K562 (cell line): ENCODE results near the gene BTG2. TPM values are rescaled to one million over a fixed set of nuclear protein-coding genes. Genes with fewer than 3 reads are reported as not detected.
A peak's percentile ranks its signal among the peaks of the same experiment; 100 is the strongest.

ENCODE experiments used
- GABPB1 ChIP-seq: sonication (generic); formaldehyde crosslinking; IDR thresholded peaks from 2 replicates; pipeline ENCODE4 v1.8.0; 2022; ENCODE audit warnings: mild to moderate bottlenecking, missing genetic modification reagents
- GTF3C2 ChIP-seq: IDR thresholded peaks from 3 replicates; pipeline ENCODE4 v1.6.1; 2011; ENCODE audit warnings: borderline replicate concordance, mild to moderate bottlenecking, moderate library complexity; ENCODE audit not compliant: insufficient read length; ENCODE audit errors: extremely low read depth
- HBP1 ChIP-seq: fragments of 450-650 bp; formaldehyde crosslinking; IDR thresholded peaks from 2 replicates; pipeline ENCODE4 v1.4.0; 2022; ENCODE audit warnings: missing genetic modification characterization
- HDAC8 ChIP-seq: fragments of 450-650 bp; IDR thresholded peaks from 2 replicates; pipeline ENCODE4 v1.6.1; 2016; ENCODE audit warnings: mild to moderate bottlenecking, missing genetic modification characterization, moderate library complexity, missing compliant biosample characterization
- HMGN3 ChIP-seq: IDR thresholded peaks from 2 replicates; pipeline ENCODE4 v1.6.1; 2011; ENCODE audit warnings: borderline replicate concordance, low read depth, mild to moderate bottlenecking, mixed read lengths, low read length; ENCODE audit not compliant: insufficient read length; ENCODE audit errors: extremely low read depth
- HMGXB4 ChIP-seq: sonication (generic); formaldehyde crosslinking; IDR thresholded peaks from 2 replicates; pipeline ENCODE4 v1.8.1; 2023; ENCODE audit warnings: mild to moderate bottlenecking, missing genetic modification reagents
- MLLT1 ChIP-seq, 2 experiments: fragments of 450-650 bp; IDR thresholded peaks; 2 replicates each; pipeline ENCODE4 v1.6.1; 2016
- NFIC ChIP-seq: fragments of 450-650 bp; IDR thresholded peaks from 2 replicates; pipeline ENCODE4 v1.6.1; 2017; ENCODE audit warnings: mild to moderate bottlenecking, inconsistent platforms
- POU5F1 ChIP-seq: fragments of 150-350 bp; IDR thresholded peaks from 2 replicates; pipeline ENCODE4 v1.6.1; 2014; ENCODE audit warnings: borderline replicate concordance, low read length, low read depth, mild to moderate bottlenecking; ENCODE audit not compliant: partially characterized antibody
- RBM22 ChIP-seq: fragments of 200-400 bp; formaldehyde crosslinking; IDR thresholded peaks from 2 replicates; pipeline ENCODE4 v1.6.1; 2018; ENCODE audit warnings: low read length, low read depth; ENCODE audit not compliant: poor library complexity, severe bottlenecking
- SAFB2 ChIP-seq: fragments of 200-400 bp; formaldehyde crosslinking; IDR thresholded peaks from 2 replicates; pipeline ENCODE4 v1.6.1; 2018; ENCODE audit warnings: borderline replicate concordance, low read length, low read depth, moderate library complexity; ENCODE audit not compliant: severe bottlenecking
- SP1 ChIP-seq: sonication (generic); formaldehyde crosslinking; IDR thresholded peaks from 2 replicates; pipeline ENCODE4 v1.8.1; 2022; ENCODE audit warnings: mild to moderate bottlenecking, missing genetic modification reagents
- SRSF9 ChIP-seq: fragments of 200-400 bp; formaldehyde crosslinking; IDR thresholded peaks from 2 replicates; pipeline ENCODE4 v1.6.1; 2017; ENCODE audit warnings: low read depth, low read length, borderline replicate concordance
- TCFL5 ChIP-seq: fragments of 250-450 bp; sonication (Bioruptor Pico); conservative IDR thresholded peaks from 2 replicates; pipeline ENCODE4 v1.6.1; 2021; ENCODE audit warnings: mild to moderate bottlenecking, moderate library complexity, matching md5 sums
- THAP12 ChIP-seq: fragments of 250-450 bp; sonication (Bioruptor Pico); IDR thresholded peaks from 2 replicates; pipeline ENCODE4 v1.9.0; 2021; ENCODE audit warnings: mild to moderate bottlenecking, inconsistent platforms
- TRIM28 ChIP-seq: fragments of 450-650 bp; IDR thresholded peaks from 2 replicates; pipeline ENCODE4 v1.6.1; 2017
- polyA plus RNA-seq, 8 experiments: library from polyadenylated mRNA; depleted of rRNA in 4 of 8; stranded (reverse) in 5 of 8; unstranded in 3 of 8; fragments of >200 nt; fragmentation: Nextera tagmentation in 2 of 8; fragmentation: Illumina TruSeq in 1 of 8; extraction: Ambion mirVana in 2 of 8; extraction: Trizol in 1 of 8; gene quantifications; 2 replicates each; pipeline versions ENCODE4 v1.2.1 to v1.2.3, GENCODE V29; 2011 to 2014; ENCODE audit warnings: inconsistent platforms in 1 of 8, missing spikeins in 1 of 8
- total RNA-seq, 7 experiments: library from RNA; depleted of rRNA in 6 of 7; stranded (reverse); fragments of >200 nt in 6 of 7; fragmentation: Illumina TruSeq in 2 of 7; extraction: Trizol in 2 of 7; gene quantifications; 2 replicates each; pipeline versions ENCODE4 v1.2.1 to v1.2.3, GENCODE V29; 2011 to 2021; ENCODE audit warnings: low replicate concordance in 1 of 7

The BTG2 gene
- total and polyA plus RNA-seq, 9 of the 15 experiments (the other 6 are each of a cell fraction or from before 2014, with no cell fraction given), result 2.3 to 41.9 (median 8.7) TPM

- TF ChIP-seq HMGXB4 (no peak), SRSF9 (no peak), HMGN3 (peak; percentile 55), TRIM28 (peak; percentile 75; the same call in 1 of the 2 replicates), SP1 (CRISPR knock-in tag) (peak; percentile 70), RBM22 (no peak), SAFB2 (no peak), GABPB1 (CRISPR knock-in tag) (peak; percentile 79), HDAC8 (no peak), GTF3C2 (no peak), MLLT1 (IDR thresholded peaks at IDR 0.05) (peak; percentile 49 to 81; a peak in 3 of 4 replicates), TCFL5 (CRISPR knock-in tag) (no peak), NFIC (peak; percentile 30; the same call in 1 of the 2 replicates), HBP1 (CRISPR knock-in tag) (no peak), POU5F1 (peak; percentile 52), THAP12 (0 out of 2 replicates have a peak, but pooled peaks have one; percentile 2)
Measured at GRCh38 chr1:203273206-203273868, 32.0 kb upstream of the BTG2 start (continued).
